ENCODE measurements around the gene GPR160.

GRCh38 chr3:169999433-169999832 is 38.4 kb upstream of the GPR160 start:
- TF ChIP-seq EP300 (IDR thresholded peaks at IDR 0.05) = no peak
- no peak for TF ChIP-seq POLR2A (IDR thresholded peaks at IDR 0.05)
- no peak for TF ChIP-seq CTCF (IDR thresholded peaks at IDR 0.05)

Data from stomach (tissue), 4 donors.